HepG2 (cell line): ENCODE data around the gene VWA2. TPM values are rescaled to one million over a fixed set of nuclear protein-coding genes. Genes with fewer than 3 reads are reported as not detected.

Source experiments
- ATAC-seq: fragments of 200-7000 bp; cut with Tn5 transposase; 3 replicates; pipeline ENCODE4 v1.9.1; 2020; ENCODE audit warnings: mild to moderate bottlenecking, moderate library complexity
- BruUV-seq: library from RNA; stranded (reverse); fragments of 400-500 nt; replicated peaks from 2 replicates; lab custom pipeline; 2021; lab: Mats Ljungman, UMichigan
- CTCF ChIA-PET: fragments of 300-600 bp; formaldehyde crosslinking; extraction: SDS; loops from one replicate; lab custom pipeline; 2021; ENCODE audit warnings: low total read pairs, inconsistent platforms, low intra/inter-chr PET ratio; lab: Yijun Ruan, JAX
- POLR2A ChIA-PET: fragments of 350-600 bp; sonication (Branson Sonifier 250); formaldehyde crosslinking; loops from one replicate; lab custom pipeline; 2020; ENCODE audit warnings: antibody characterized with exemption, inconsistent platforms; lab: Yijun Ruan, JAX
- DNase-seq: peaks from one replicate; pipeline ENCODE4 v3.0.0-alpha.2; 2015; ENCODE audit warnings: low spot score
- FAIRE-seq: peaks from 3 replicates; lab custom pipeline; 2011; peaks lifted over from hg19 to GRCh38; lab: Jason Lieb, UNC
- H2AFZ ChIP-seq: one replicate; pipeline ENCODE4 v1.6.1; 2011; ENCODE audit warnings: low read length, inconsistent platforms
- H3K27ac ChIP-seq: fragments of 300-600 bp; 3 replicates; pipeline ENCODE4 v1.8.0; 2011; ENCODE audit warnings: mixed run types, mild to moderate bottlenecking, mixed read lengths, low read length, inconsistent platforms; ENCODE audit not compliant: insufficient read depth; ENCODE audit errors: extremely low read length
- H3K27me3 ChIP-seq, 2 experiments: fragments of 200-600 bp in 1 of 2; 2 replicates in 1 of 2; 3 replicates in 1 of 2; pipeline versions ENCODE4 v1.6.0 to v1.8.0; 2011; ENCODE audit warnings: low read length in 2 of 2, mild to moderate bottlenecking in 2 of 2, moderate library complexity in 2 of 2, inconsistent platforms in 1 of 2; ENCODE audit not compliant: insufficient read depth in 2 of 2, control insufficient read depth in 1 of 2
- H3K36me3 ChIP-seq, 2 experiments: fragments of 200-600 bp in 1 of 2; replicated peaks in 1 of 2; 2 replicates in 1 of 2; 3 replicates in 1 of 2; pipeline versions ENCODE4 v1.5.1 to v1.8.0; 2011; ENCODE audit warnings: low read length in 2 of 2, inconsistent platforms in 1 of 2; ENCODE audit not compliant: insufficient read depth in 2 of 2, control insufficient read depth in 1 of 2
- H3K4me1 ChIP-seq: 2 replicates; pipeline ENCODE4 v1.5.1; 2012; ENCODE audit warnings: low read length, inconsistent platforms; ENCODE audit not compliant: insufficient read depth
- H3K4me2 ChIP-seq: 2 replicates; pipeline ENCODE4 v1.6.0; 2011; ENCODE audit warnings: low read depth, low read length, inconsistent platforms
- H3K4me3 ChIP-seq, 3 experiments: fragments of 200-600 bp in 1 of 3; sonication (generic), shearing (Covaris generic) in 1 of 3; replicated peaks in 1 of 3; 2 replicates each; pipeline ENCODE4 v1.5.1; 2011 to 2016; ENCODE audit warnings: low read length in 3 of 3, inconsistent platforms in 2 of 3, low read depth in 2 of 3, mild to moderate bottlenecking in 2 of 3, control low read depth in 1 of 3, mixed read lengths in 1 of 3; ENCODE audit not compliant: insufficient read depth in 1 of 3
- H3K79me2 ChIP-seq: one replicate; pipeline ENCODE4 v1.6.1; 2011; ENCODE audit warnings: low read length, inconsistent platforms; ENCODE audit not compliant: insufficient read depth
- H3K9ac ChIP-seq: 2 replicates; pipeline ENCODE4 v1.6.0; 2011; ENCODE audit warnings: mild to moderate bottlenecking, low read depth, low read length, inconsistent platforms; ENCODE audit not compliant: insufficient read depth
- H3K9me3 ChIP-seq: 2 replicates; pipeline ENCODE4 v1.5.1; 2012; ENCODE audit warnings: mild to moderate bottlenecking, low read length
- H4K20me1 ChIP-seq: 2 replicates; pipeline ENCODE4 v1.6.0; 2011; ENCODE audit warnings: inconsistent platforms, mild to moderate bottlenecking, low read length, moderate library complexity; ENCODE audit not compliant: insufficient read depth
- BORCS8-MEF2B ChIP-seq: sonication (generic); formaldehyde crosslinking; IDR thresholded peaks from 2 replicates; pipeline ENCODE4 v1.8.0; 2022; ENCODE audit warnings: mild to moderate bottlenecking, missing genetic modification reagents
- IKZF1 ChIP-seq: fragments of 450-650 bp; IDR thresholded peaks from 2 replicates; pipeline ENCODE4 v1.7.1; 2016
- NPAS2 ChIP-seq: sonication (generic); formaldehyde crosslinking; IDR thresholded peaks from 2 replicates; pipeline ENCODE4 v1.8.0; 2022; ENCODE audit warnings: mild to moderate bottlenecking, missing genetic modification reagents, borderline replicate concordance
- ONECUT2 ChIP-seq: sonication (generic); formaldehyde crosslinking; IDR thresholded peaks from 2 replicates; pipeline ENCODE4 v1.4.0; 2020; ENCODE audit warnings: missing genetic modification reagents
- RBFOX2 ChIP-seq: fragments of 200-400 bp; formaldehyde crosslinking; IDR thresholded peaks from 2 replicates; pipeline ENCODE4 v1.6.1; 2017; ENCODE audit warnings: low read depth, mild to moderate bottlenecking, low read length
- ZNF652 ChIP-seq: IDR thresholded peaks from 2 replicates; pipeline ENCODE4 v1.6.1; 2016; ENCODE audit warnings: low read depth, borderline replicate concordance
- ZNF768 ChIP-seq: sonication (generic); formaldehyde crosslinking; IDR thresholded peaks from 2 replicates; pipeline ENCODE4 v1.4.0; 2020; ENCODE audit warnings: missing genetic modification reagents
- WGBS: methylation state at CpG from one replicate; pipeline ENCODE4 v1.1.6; 2017; ENCODE audit warnings: low lambda C conversion rate; 5-methylcytosine and 5-hydroxymethylcytosine counted together
- in situ Hi-C: cut with HindIII; loops from 2 replicates; pipeline ENCODE4 v1.10.0; 2017; ENCODE audit warnings: low pct_unique_long_range_greater_than_20kb; ENCODE audit not compliant: extremely low pct_ligation_motif_present
- intact Hi-C: fragments of 100-400 bp; cut with micrococcal nuclease; formaldehyde crosslinking; loops from one replicate; pipeline ENCODE4 v1.10.0; 2022; ENCODE audit not compliant: unreplicated experiment
- polyA plus RNA-seq, 8 experiments: library from polyadenylated mRNA; depleted of rRNA in 3 of 8; stranded (reverse) in 7 of 8; unstranded in 1 of 8; fragments of >200 nt; fragmentation: Illumina TruSeq in 4 of 8; extraction: Trizol in 4 of 8; gene quantifications; 2 replicates each; pipeline versions ENCODE4 v1.2.1 to v1.2.3, GENCODE V29; 2011 to 2016; ENCODE audit warnings: low read depth in 4 of 8, missing spikeins in 1 of 8, mixed read lengths in 1 of 8; ENCODE audit not compliant: insufficient read depth in 1 of 8
- total RNA-seq, 5 experiments: library from RNA; depleted of rRNA; stranded (reverse); fragments of >200 nt; fragmentation: Illumina TruSeq; extraction: Trizol; gene quantifications; 2 replicates each; pipeline ENCODE4 v1.2.3, GENCODE V29; 2016; ENCODE audit warnings: low read depth in 1 of 5

Gene VWA2
- total and polyA plus RNA-seq, 2 of the 13 experiments (the other 11 are each of a cell fraction or from before 2014, with no cell fraction given): not detected

GRCh38 chr10:114250236-114250635 is 11.2 kb downstream of the VWA2 start (continued):
- no peak for TF ChIP-seq ONECUT2 (CRISPR knock-in tag)
- TF ChIP-seq, all 625 proteins: peak for 0

GRCh38 chr10:114250716-114251115 is 11.7 kb downstream of the VWA2 start:
- POLR2A ChIA-PET: no interaction called here
- Histone ChIP-seq H3K9ac (no peak overlapping the region), H2AFZ (no peak overlapping the region), H3K36me3 (no peaks in the 10 kb centered on the region), H3K27me3 (peaks cover 0 to 18% of the 10 kb centered on the region in 2 experiments; a peak in 1 of 5 replicates), H3K79me2 (no peaks in the 10 kb centered on the region), H3K4me2 (no peak overlapping the region), H4K20me1 (no peaks in the 10 kb centered on the region), H3K4me3 (no peak overlapping the region), H3K9me3 (no peaks in the 10 kb centered on the region), H3K4me1 (no peaks in the 10 kb centered on the region), H3K27ac (no peak overlapping the region)
- DNase-seq: no peak
- WGBS: 13% methylated on average over 1 of the region's 1 CpG
- no peak for ATAC-seq
- BruUV-seq: no TSS peak
- TF ChIP-seq IKZF1 (no peak), ZNF768 (CRISPR knock-in tag) (peak; percentile 70; the same call in 1 of the 2 replicates)
- in situ Hi-C loops: no loop called here
- no peak for FAIRE-seq
- CTCF ChIA-PET: no interaction called here
- intact Hi-C loops: no loop called here

GRCh38 chr10:114252092-114252491 is 13.0 kb downstream of the VWA2 start:
- ATAC-seq (peak; percentile 39; the same call in 2 of the 3 replicates), DNase-seq (no peak), FAIRE-seq (no peak)
- no peaks in the 10 kb centered on the region for H4K20me1 ChIP-seq
- no peak overlapping the region for H3K4me2 ChIP-seq
- peaks cover 0 to 18% of the 10 kb centered on the region in 2 experiments; a peak in 1 of 5 replicates for H3K27me3 ChIP-seq
- intact Hi-C loops: no loop called here
- no peak overlapping the region for H3K27ac ChIP-seq
- H2AFZ ChIP-seq: no peak overlapping the region
- no peaks in the 10 kb centered on the region for H3K4me1 ChIP-seq
- WGBS: 42% methylated on average over 4 of the region's 5 CpGs
- no peak overlapping the region for H3K9ac ChIP-seq
- no peaks in the 10 kb centered on the region for H3K79me2 ChIP-seq
- CTCF ChIA-PET: no interaction called here
- no peaks in the 10 kb centered on the region for H3K36me3 ChIP-seq
- no peak for TF ChIP-seq ZNF652 (CRISPR knock-in tag)
- TF ChIP-seq NPAS2 (CRISPR knock-in tag): no peak
- TF ChIP-seq RBFOX2: no peak
- TF ChIP-seq BORCS8-MEF2B (CRISPR knock-in tag): no peak
- in situ Hi-C loops: no loop called here
- no peak overlapping the region for H3K4me3 ChIP-seq
- POLR2A ChIA-PET: no interaction called here
- no peaks in the 10 kb centered on the region for H3K9me3 ChIP-seq
- no TSS peak for BruUV-seq
